ENCODE measurements around the gene ZNF74.

The ZNF74 gene

DNA sequence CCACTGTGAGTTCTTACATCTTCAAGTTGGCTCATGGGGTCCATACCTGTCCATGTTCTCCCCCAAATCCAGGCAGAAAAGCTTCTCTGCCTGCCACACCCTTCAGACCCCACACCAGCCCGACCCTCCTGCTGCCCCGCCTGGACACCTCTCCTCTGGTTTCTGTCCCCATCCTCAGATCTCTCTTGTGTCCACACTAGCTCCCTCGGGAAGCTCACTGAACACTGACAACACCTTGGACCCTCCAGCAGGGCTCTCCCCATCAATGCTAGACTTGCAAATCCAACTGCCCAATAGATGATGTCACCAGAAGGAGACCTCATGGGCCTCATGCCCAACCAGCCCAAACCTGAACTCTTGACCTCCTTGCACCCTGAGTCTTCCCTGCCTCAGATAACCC lies 40.8 kb downstream of the ZNF74 start:
- H2AFZ ChIP-seq (ENCODE audit: low read depth, low read length): no peak overlapping the region
- ATAC-seq (ENCODE audit: insufficient read depth, low read depth) (no peak), DNase-seq (no peak)
- H3K9ac ChIP-seq (ENCODE audit: low read depth, low read length): no peak overlapping the region
- no peaks in the 10 kb centered on the region for H3K79me2 ChIP-seq (ENCODE audit: insufficient read depth, low read length)
- TF ChIP-seq EZH2 (IDR thresholded peaks at IDR 0.05; ENCODE audit: borderline replicate concordance, low read depth, low read length, severe bottlenecking): no peak
- TF ChIP-seq, protein P1, sequence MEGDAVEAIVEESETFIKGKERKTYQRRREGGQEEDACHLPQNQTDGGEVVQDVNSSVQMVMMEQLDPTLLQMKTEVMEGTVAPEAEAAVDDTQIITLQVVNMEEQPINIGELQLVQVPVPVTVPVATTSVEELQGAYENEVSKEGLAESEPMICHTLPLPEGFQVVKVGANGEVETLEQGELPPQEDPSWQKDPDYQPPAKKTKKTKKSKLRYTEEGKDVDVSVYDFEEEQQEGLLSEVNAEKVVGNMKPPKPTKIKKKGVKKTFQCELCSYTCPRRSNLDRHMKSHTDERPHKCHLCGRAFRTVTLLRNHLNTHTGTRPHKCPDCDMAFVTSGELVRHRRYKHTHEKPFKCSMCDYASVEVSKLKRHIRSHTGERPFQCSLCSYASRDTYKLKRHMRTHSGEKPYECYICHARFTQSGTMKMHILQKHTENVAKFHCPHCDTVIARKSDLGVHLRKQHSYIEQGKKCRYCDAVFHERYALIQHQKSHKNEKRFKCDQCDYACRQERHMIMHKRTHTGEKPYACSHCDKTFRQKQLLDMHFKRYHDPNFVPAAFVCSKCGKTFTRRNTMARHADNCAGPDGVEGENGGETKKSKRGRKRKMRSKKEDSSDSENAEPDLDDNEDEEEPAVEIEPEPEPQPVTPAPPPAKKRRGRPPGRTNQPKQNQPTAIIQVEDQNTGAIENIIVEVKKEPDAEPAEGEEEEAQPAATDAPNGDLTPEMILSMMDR (IDR thresholded peaks at IDR 0.05; ENCODE audit: borderline replicate concordance, extremely low read depth, low read length, poor library complexity, severe bottlenecking): no peak
- H3K27ac ChIP-seq (ENCODE audit: low read length): no peak overlapping the region
- H3K9me3 ChIP-seq (ENCODE audit: insufficient read depth, low read length, severe bottlenecking): no peaks in the 10 kb centered on the region
- H3K4me1 ChIP-seq (ENCODE audit: insufficient read depth, low read length): 0 out of 2 replicates have a peak, but pooled peaks cover 1% of the 10 kb centered on the region
- no peaks in the 10 kb centered on the region for H3K36me3 ChIP-seq (ENCODE audit: insufficient read depth, low read length)
- peaks cover 5% of the 10 kb centered on the region; the same call in 1 of the 2 replicates for H4K20me1 ChIP-seq (ENCODE audit: insufficient read depth, low read length)
- no peak overlapping the region for H3K4me2 ChIP-seq (ENCODE audit: insufficient read depth, low read length)
- H3K27me3 ChIP-seq (ENCODE audit: insufficient read depth, low read length, poor library complexity): no peaks in the 10 kb centered on the region
- H3K4me3 ChIP-seq (ENCODE audit: low read depth in 1 of 2, low read length in 2 of 2): no peak overlapping the region

DNA sequence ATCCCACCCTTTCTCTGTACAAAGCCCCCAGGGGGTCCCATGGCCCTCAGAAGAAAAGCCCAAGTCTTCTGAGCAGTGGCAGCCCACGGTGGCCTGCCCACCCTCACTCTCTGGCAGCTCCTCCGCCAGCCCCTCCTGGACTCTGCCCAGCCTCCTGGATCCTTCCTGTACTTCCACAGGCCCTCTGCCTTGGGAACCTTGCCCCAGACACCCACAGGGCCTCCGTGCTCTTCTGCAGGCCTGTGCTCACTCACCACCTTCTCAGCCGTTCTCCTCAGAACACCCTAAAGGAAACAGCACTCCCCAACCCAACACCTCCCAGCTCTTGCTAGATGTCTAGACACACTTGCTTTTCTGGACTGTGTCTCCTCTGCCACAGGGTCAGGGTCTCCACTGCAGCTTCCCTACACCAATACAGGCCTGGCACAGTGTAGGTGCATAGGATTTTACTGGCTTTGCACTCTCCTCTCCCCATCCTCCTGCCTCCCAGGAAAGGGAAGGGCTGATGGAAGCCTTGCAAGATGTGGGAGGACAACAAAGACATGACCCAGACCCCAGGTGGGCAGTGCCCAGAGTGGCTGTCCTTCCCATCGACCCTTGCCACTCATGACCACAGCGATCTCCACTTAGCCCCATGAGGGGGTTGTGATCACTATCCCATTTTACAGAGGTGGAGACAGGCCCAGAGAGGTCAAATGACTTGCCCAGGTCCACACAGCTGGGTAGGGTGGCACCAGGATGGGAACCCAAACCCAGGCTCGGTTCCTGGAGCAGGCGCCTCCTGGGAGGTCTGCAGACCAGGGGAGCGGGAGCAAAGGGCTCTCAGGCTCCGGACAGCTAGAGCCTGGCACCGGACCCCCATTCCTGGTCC lies 41.7 kb downstream of the ZNF74 start:
- Histone ChIP-seq H3K4me1 (ENCODE audit: insufficient read depth, low read length) (no peaks in the 10 kb centered on the region), H3K4me3 (ENCODE audit: low read depth in 1 of 2, low read length in 2 of 2) (no peak overlapping the region), H3K36me3 (ENCODE audit: insufficient read depth, low read length) (no peaks in the 10 kb centered on the region), H3K27ac (ENCODE audit: low read length) (no peak overlapping the region), H3K9ac (ENCODE audit: low read depth, low read length) (no peak overlapping the region), H3K4me2 (ENCODE audit: insufficient read depth, low read length) (no peak overlapping the region), H2AFZ (ENCODE audit: low read depth, low read length) (no peak overlapping the region), H3K27me3 (ENCODE audit: insufficient read depth, low read length, poor library complexity) (no peaks in the 10 kb centered on the region), H3K79me2 (ENCODE audit: insufficient read depth, low read length) (no peaks in the 10 kb centered on the region), H3K9me3 (ENCODE audit: insufficient read depth, low read length, severe bottlenecking) (no peaks in the 10 kb centered on the region), H4K20me1 (ENCODE audit: insufficient read depth, low read length) (peaks cover 8% of the 10 kb centered on the region; the same call in 1 of the 2 replicates)
- TF ChIP-seq, protein P1 (IDR thresholded peaks at IDR 0.05; ENCODE audit: borderline replicate concordance, extremely low read depth, low read length, poor library complexity, severe bottlenecking): no peak
- TF ChIP-seq EZH2 (IDR thresholded peaks at IDR 0.05; ENCODE audit: borderline replicate concordance, low read depth, low read length, severe bottlenecking): no peak
- ATAC-seq (ENCODE audit: insufficient read depth, low read depth) (no peak), DNase-seq (no peak)

DNA sequence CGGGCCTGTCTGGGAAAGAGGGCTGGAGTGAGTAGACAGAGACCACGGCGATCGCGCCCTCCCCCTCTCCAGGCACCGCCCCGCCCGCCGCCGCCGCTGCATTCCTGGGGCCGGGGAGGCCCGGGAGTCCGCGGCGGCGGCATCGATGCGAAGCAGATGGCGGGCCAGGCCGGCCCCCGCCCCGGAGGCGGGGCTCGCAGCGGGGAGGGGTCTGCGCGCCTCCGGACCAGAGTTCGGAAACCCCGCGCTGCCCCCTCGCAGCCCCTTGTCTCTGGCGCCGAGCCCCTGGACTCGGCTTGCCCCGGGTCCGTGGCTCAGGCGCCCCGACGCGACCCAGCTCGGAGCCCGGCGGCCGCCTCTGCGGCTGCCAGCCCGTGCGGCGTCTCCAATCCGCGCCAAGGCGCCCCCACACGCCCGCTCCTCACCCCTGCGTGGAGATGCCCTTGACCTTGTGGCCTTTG lies 42.4 kb downstream of the ZNF74 start:
- Histone ChIP-seq H3K4me1 (ENCODE audit: insufficient read depth, low read length) (no peaks in the 10 kb centered on the region), H3K27ac (ENCODE audit: low read length) (no peak overlapping the region), H3K9ac (ENCODE audit: low read depth, low read length) (no peak overlapping the region), H3K27me3 (ENCODE audit: insufficient read depth, low read length, poor library complexity) (no peaks in the 10 kb centered on the region), H3K9me3 (ENCODE audit: insufficient read depth, low read length, severe bottlenecking) (no peaks in the 10 kb centered on the region), H3K36me3 (ENCODE audit: insufficient read depth, low read length) (no peaks in the 10 kb centered on the region; the same call in 1 of the 2 replicates), H4K20me1 (ENCODE audit: insufficient read depth, low read length) (peaks cover 8% of the 10 kb centered on the region; the same call in 1 of the 2 replicates), H3K4me2 (ENCODE audit: insufficient read depth, low read length) (no peak overlapping the region), H2AFZ (ENCODE audit: low read depth, low read length) (no peak overlapping the region), H3K79me2 (ENCODE audit: insufficient read depth, low read length) (no peaks in the 10 kb centered on the region), H3K4me3 (ENCODE audit: low read depth in 1 of 2, low read length in 2 of 2) (no peak overlapping the region)
- DNase-seq: no peak
- TF ChIP-seq, protein P1 (IDR thresholded peaks at IDR 0.05; ENCODE audit: borderline replicate concordance, extremely low read depth, low read length, poor library complexity, severe bottlenecking): no peak
- TF ChIP-seq EZH2 (IDR thresholded peaks at IDR 0.05; ENCODE audit: borderline replicate concordance, low read depth, low read length, severe bottlenecking): no peak
- ATAC-seq (ENCODE audit: insufficient read depth, low read depth): no peak

All from DND-41 (cell line).